NCI-H1930 (cell line): ENCODE results near the gene CCDC50.

Experiments used
- DNase-seq, 2 experiments: peaks; one replicate each; lab custom pipeline; 2025; lab: John Stamatoyannopoulos, UW

The CCDC50 gene

DNA sequence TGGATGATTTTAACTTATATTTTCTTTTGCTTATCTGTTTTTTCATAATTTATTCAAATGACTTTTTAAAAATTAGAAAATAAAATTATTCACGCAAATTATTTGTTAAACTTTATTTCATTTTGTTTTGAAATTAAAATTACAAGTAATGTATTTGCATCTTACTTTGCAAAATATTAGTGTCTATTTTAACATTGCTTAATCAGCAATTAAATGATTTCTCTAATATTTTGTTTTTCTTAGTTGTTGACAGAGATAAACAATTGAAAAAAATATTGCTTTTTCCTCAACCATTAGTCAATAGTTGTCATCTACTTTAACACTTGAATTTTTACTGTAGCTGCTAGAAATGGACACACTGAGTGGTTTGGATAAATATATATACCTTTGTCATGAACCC lies 99.0 kb downstream of the CCDC50 start:
- no peak for DNase-seq

DNA sequence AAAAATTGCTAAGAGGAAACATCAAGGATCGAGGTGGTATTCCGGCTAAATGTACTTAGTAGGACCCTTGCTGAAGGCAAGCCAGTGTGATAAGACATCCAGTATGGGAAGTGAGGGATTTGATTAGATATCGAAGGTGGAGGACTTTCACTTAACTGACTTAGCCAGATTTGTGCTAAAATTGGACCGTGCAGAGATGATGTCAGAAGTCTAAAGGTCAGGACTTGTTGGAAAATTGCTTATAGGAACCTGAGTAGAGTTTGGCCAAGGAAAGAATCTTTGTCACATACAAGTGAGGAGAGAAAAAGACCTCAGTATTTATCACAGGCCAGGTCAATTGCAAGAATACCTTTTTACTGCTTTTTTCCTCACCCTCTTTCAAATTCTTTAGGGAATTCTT lies 100.9 kb downstream of the CCDC50 start:
- DNase-seq = no peak

DNA sequence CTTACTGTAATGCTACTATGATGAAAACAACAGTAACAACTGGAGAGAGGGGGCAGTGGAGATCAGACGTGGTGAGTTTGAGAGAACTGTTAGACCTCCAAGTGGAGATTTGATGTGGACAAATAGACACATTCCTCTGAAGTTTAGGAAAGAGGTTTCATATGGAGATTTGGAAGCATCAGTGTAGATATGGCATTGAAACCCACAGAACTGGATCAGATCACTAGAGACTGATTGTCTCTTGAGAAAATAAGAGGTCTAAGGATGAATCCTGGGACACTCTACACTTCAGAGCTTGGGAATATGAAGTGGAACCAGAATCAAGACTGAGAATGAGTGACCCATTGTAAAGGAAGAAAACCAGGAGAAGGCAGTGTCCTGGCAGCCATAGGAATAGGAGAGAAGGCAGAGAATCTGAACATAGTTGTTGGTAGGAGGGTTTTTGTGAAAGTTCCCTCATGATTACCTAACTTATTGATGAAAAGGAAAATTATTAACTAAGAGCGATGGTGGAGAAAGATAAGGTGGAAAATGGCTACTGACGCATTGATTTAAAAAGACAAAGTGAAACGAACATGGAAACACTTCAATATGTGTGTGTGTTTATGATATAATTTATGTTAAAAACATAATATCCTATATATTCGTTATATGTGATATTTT lies 102.1 kb downstream of the CCDC50 start:
- no peak for DNase-seq

DNA sequence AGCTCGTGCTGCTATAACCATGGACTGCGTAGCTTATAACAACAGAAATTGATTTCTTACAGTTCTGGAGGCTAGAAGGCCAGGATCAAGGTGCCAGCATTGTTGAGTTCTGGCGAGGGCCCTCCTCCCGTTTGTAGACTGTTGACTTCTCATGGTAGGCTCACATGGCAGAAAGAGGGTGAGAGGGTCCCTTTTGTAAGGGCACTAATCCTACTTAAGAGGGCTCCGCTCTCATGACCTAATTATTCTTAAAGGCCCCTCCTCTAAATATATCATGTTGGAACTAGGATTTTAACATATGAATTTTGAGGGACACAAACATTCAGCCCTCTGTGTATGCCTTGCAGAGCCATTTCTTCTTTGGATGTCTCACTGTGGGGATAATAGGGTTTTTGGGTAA lies 103.0 kb downstream of the CCDC50 start:
- no peak for DNase-seq

DNA sequence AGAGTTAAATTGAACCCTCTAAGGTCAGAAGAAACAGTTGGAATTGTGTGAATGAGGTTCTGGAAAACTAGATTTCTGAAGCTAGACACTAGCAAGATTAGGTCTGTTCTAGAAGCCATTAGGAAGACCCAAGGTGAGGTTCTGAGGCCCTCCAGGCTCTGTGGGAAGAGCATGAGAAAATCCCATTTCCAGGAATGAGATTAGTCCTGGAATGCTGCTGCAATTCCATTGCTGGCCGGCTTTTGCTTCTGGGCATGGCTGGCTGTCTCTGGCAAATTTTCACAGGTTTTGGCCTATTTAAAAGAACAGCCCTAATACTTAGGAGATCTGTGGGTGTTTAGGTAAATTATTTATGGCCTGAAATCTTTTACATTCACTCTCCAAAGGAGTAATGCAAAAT lies 104.8 kb downstream of the CCDC50 start:
- DNase-seq = no peak

DNA sequence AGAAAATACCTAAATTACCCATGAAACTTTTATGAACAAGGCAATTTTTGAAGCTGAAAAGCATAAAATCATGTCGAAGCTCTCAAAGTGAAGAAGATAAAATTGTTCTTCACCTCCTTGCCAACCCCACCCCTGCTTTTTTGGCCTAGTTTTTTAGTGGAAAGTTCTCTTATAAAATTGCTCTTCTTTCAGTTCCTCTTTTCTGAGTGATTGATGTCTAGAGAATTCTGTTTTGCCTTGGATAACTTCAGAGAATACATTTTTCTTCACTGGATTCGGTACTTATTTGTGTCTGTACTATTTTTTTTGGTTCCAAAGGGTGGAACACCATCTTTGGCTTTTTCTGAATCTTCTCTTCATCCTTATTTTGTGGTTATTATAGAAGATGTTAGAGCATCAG lies 106.8 kb downstream of the CCDC50 start:
- DNase-seq = no peak

DNA sequence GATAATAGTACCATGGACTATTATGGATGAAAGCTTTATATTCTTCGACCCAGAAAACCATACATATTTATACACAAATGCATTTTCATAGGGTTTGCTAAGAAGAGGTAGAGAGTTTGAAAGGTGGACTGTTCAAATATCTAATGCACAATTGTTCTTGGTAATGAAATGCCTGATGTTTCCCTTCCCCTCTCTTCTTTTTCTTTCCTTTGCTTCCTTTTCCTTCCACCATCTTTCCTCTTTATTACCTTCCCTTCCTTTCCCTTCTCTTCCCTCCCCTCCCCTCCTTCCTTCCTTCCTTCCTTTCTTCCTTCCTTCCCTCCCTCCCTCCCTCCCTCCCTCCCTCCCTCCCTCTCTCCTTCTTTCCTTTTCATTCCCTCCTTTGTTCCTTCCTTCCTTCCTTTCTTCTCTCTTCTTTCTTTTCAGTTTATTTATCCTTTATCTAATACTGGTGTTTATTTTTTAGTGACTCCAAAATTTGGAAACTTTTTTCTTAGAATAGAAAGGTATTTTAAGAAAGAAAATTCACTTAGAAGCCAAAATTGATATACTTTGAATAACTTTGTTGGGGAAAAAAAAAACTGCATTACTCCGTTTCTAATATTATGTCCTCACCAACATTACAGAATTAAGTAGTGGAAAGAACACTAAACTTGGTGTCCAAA lies 109.1 kb downstream of the CCDC50 start:
- DNase-seq = no peak

DNA sequence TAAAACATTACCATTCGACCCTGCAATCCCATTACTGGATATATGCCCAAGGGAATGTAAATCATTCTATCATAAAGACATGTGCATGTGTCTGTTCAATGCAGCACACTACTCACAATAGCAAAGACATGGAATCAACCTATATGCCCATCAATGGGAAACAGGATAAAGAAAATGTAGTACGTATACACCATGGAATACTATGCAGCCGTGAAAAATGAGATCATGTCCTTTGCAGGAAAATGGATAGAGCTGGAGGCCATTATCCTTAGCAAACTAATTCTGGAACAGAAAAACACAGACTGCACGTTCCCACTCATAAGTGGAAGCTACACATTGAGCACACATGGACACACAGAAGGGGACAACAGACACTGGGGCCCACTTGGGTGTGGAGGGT lies 111.3 kb downstream of the CCDC50 start:
- DNase-seq = no peak

DNA sequence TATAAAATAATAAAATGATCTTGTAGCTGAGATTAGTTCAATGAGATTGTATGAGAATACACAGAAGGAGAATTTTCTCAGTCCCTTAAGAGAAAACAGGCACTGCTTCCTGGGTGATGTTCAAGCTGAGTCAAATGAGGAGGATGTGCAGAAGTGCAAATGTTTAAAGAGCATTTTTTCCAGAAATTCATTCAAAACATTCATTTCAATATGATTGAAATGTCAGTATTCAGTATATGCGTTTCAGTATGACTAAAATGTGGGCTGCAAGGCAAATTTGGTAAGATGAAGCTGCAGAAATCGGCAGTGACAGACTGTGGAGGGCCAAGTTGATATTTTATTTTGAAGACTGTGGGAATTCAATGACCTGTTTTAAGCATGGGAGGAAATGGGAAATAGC lies 112.5 kb downstream of the CCDC50 start:
- no peak for DNase-seq

DNA sequence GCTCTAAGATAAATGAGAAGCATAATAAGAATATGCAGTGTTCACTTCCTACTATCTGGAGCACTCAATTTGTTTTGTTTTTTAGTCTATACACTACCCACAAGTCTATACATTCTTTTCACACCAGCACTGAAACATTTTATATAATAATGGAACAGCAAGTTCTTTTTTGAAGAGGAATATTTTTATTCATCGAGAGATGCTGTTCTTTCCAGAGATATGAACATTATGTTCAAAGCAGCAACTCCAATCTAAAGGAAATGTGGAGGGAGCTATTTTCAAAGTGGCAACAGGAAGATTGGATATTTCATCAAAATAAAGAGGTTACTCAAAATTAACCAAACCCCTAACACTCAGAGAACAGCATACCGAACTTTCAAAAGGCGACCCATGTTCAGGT lies 115.4 kb downstream of the CCDC50 start:
- DNase-seq = no peak
